ENCODE data around the gene PHRF1. TPM values are rescaled to one million over a fixed set of nuclear protein-coding genes. Genes with fewer than 3 reads are reported as not detected.
A peak's percentile ranks its signal among the peaks of the same experiment; 100 is the strongest.

Gene PHRF1
- total RNA-seq, 1 donor, result 27.5 TPM

GRCh38 chr11:637593-638521, 61.6 kb downstream of the PHRF1 start:
- no peaks in the 10 kb centered on the region for H3K4me1 ChIP-seq (ENCODE audit: insufficient read depth, low read length)
- H3K79me2 ChIP-seq (ENCODE audit: insufficient read depth, low read length), result no peaks in the 10 kb centered on the region
- H3K27ac ChIP-seq (ENCODE audit: low read depth, low read length), result no peak overlapping the region
- peak; percentile 88 for DNase-seq (ENCODE audit: insufficient read length, low spot score, missing footprints)
- H3K4me2 ChIP-seq (ENCODE audit: insufficient read depth, low read length), result no peak overlapping the region
- H4K20me1 ChIP-seq (ENCODE audit: insufficient read depth, low read length), result peaks cover 40% of the 10 kb centered on the region
- no peak overlapping the region for H2AFZ ChIP-seq (ENCODE audit: low read length)
- no peaks in the 10 kb centered on the region for H3K9me3 ChIP-seq (ENCODE audit: low read depth, low read length)
- H3K4me3 ChIP-seq (ENCODE audit: insufficient read depth, low read length), result peak overlapping the region; percentile 30
- TF ChIP-seq CTCF (IDR thresholded peaks at IDR 0.05; ENCODE audit: extremely low read depth, low read depth, low read length), result no peak
- no peaks in the 10 kb centered on the region for H3K36me3 ChIP-seq (ENCODE audit: insufficient read depth, low read length)
- peaks cover 14% of the 10 kb centered on the region for H3K27me3 ChIP-seq (ENCODE audit: insufficient read depth, low read length)

- no peak overlapping the region for H3K27ac ChIP-seq (ENCODE audit: low read depth, low read length)
- peaks cover 40% of the 10 kb centered on the region for H4K20me1 ChIP-seq (ENCODE audit: insufficient read depth, low read length)
- peaks cover 14% of the 10 kb centered on the region for H3K27me3 ChIP-seq (ENCODE audit: insufficient read depth, low read length)
- no peak for TF ChIP-seq CTCF (IDR thresholded peaks at IDR 0.05; ENCODE audit: extremely low read depth, low read depth, low read length)
- H3K4me3 ChIP-seq (ENCODE audit: insufficient read depth, low read length), result no peak overlapping the region
- no peaks in the 10 kb centered on the region for H3K36me3 ChIP-seq (ENCODE audit: insufficient read depth, low read length)
- H3K4me1 ChIP-seq (ENCODE audit: insufficient read depth, low read length), result no peaks in the 10 kb centered on the region
- H3K4me2 ChIP-seq (ENCODE audit: insufficient read depth, low read length), result no peak overlapping the region
- no peaks in the 10 kb centered on the region for H3K9me3 ChIP-seq (ENCODE audit: low read depth, low read length)
- no peak overlapping the region for H2AFZ ChIP-seq (ENCODE audit: low read length)
- no peak for DNase-seq (ENCODE audit: insufficient read length, low spot score, missing footprints)
- no peaks in the 10 kb centered on the region for H3K79me2 ChIP-seq (ENCODE audit: insufficient read depth, low read length)
These were observed 62.5 kb downstream of the PHRF1 start for GRCh38 chr11:638631-639331.

GRCh38 chr11:639332-639955, 63.2 kb downstream of the PHRF1 start:
- Histone ChIP-seq H3K4me3 (ENCODE audit: insufficient read depth, low read length) (no peak overlapping the region), H3K9me3 (ENCODE audit: low read depth, low read length) (no peaks in the 10 kb centered on the region), H3K36me3 (ENCODE audit: insufficient read depth, low read length) (no peaks in the 10 kb centered on the region), H2AFZ (ENCODE audit: low read length) (no peak overlapping the region), H3K4me1 (ENCODE audit: insufficient read depth, low read length) (no peaks in the 10 kb centered on the region), H3K27me3 (ENCODE audit: insufficient read depth, low read length) (peaks cover 14% of the 10 kb centered on the region), H4K20me1 (ENCODE audit: insufficient read depth, low read length) (peaks cover 40% of the 10 kb centered on the region), H3K79me2 (ENCODE audit: insufficient read depth, low read length) (no peaks in the 10 kb centered on the region), H3K27ac (ENCODE audit: low read depth, low read length) (no peak overlapping the region), H3K4me2 (ENCODE audit: insufficient read depth, low read length) (no peak overlapping the region)
- peak; percentile 89 for DNase-seq (ENCODE audit: insufficient read length, low spot score, missing footprints)
- TF ChIP-seq CTCF (IDR thresholded peaks at IDR 0.05; ENCODE audit: extremely low read depth, low read depth, low read length), result no peak
